Activated naive CD4-positive, alpha-beta T cell treated with anti-CD3 and anti-CD28 coated beads, Interleukin-2, amount 50 U/mL, for 72 hours (primary cell): ENCODE data around the gene GOLPH3L. TPM values are rescaled to one million over a fixed set of nuclear protein-coding genes. Genes with fewer than 3 reads are reported as not detected.
"Not testable (repeated sequence)": the region's sequence is repeated elsewhere in the genome, so short reads cannot be mapped to it uniquely, and the experiment has no call there.

ENCODE experiments used
- ATAC-seq, 2 donors: fragments of 150-1000 bp; cut with Tn5 transposase; 2 replicates each; pipeline ENCODE4 v1.10.0; 2021; ENCODE audit warnings: mild to moderate bottlenecking in 2 of 2, moderate library complexity in 2 of 2
- DNase-seq, 2 donors: peaks; one replicate each; pipeline ENCODE4 v3.0.0; 2021 to 2022; ENCODE audit warnings: low spot score in 2 of 2
- H3K27ac Mint-ChIP-seq, 2 donors: one replicate each; pipeline ENCODE4 v1.8.0; 2022; ENCODE audit warnings: mild to moderate bottlenecking in 2 of 2, mixed read lengths in 2 of 2
- H3K36me3 Mint-ChIP-seq, 2 donors: one replicate each; pipeline ENCODE4 v1.8.0; 2022; ENCODE audit warnings: mixed read lengths in 2 of 2
- H3K9me3 Mint-ChIP-seq, 2 donors: one replicate each; pipeline ENCODE4 v1.8.0; 2022; ENCODE audit warnings: mixed read lengths in 2 of 2
- total RNA-seq, 2 donors: library from RNA; stranded (reverse); gene quantifications; one replicate each; pipeline ENCODE4 v1.2.3, GENCODE V29; 2022

The GOLPH3L gene
- total RNA-seq, 2 donors from 2014 or later = 15.8 to 20.9 TPM

GRCh38 chr1:150678988-150679387, 18.0 kb downstream of the GOLPH3L start:
- Mint-ChIP-seq H3K27ac (no peak overlapping the region), H3K36me3 (peaks cover 0 to 5% of the 10 kb centered on the region in 2 donors), H3K9me3 (no peaks in the 10 kb centered on the region)
- DNase-seq (no peak), ATAC-seq (no peak)

- Mint-ChIP-seq H3K27ac (no peak overlapping the region), H3K9me3 (no peaks in the 10 kb centered on the region), H3K36me3 (peaks cover 0 to 5% of the 10 kb centered on the region in 2 donors)
- DNase-seq (no peak), ATAC-seq (no peak)
These were observed 22.1 kb downstream of the GOLPH3L start for GRCh38 chr1:150674881-150675280.

DNA sequence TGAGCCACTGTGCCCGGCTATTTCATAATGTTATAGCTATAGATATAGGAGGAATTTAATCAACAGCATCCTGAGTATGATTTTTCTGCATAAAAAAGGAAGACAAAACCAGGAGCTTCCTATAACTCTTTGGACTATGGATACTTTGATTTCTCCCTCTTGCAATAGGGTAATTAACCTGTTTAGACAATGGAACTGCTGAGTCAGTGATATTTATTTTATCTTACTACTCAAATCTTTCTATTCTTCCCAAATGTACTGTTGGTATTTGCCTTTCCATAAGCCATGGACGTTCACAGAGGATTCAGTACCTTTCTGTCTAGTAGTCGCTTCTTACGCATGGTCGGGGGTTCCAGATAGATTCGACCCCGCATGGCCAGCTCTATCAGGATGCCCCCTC, 33.6 kb downstream of the GOLPH3L start:
- ATAC-seq = no peak
- Mint-ChIP-seq H3K27ac (peak overlapping the region in 1 of 2 donors; percentile 59), H3K9me3 (no peaks in the 10 kb centered on the region), H3K36me3 (peaks cover 4 to 10% of the 10 kb centered on the region in 2 donors)
- no peak for DNase-seq

GRCh38 chr1:150662811-150663210, 34.1 kb downstream of the GOLPH3L start:
- no peak overlapping the region for H3K27ac Mint-ChIP-seq
- ATAC-seq (no peak), DNase-seq (no peak)
- H3K9me3 Mint-ChIP-seq = no peaks in the 10 kb centered on the region
- H3K36me3 Mint-ChIP-seq = peaks cover 4 to 10% of the 10 kb centered on the region in 2 donors

DNA sequence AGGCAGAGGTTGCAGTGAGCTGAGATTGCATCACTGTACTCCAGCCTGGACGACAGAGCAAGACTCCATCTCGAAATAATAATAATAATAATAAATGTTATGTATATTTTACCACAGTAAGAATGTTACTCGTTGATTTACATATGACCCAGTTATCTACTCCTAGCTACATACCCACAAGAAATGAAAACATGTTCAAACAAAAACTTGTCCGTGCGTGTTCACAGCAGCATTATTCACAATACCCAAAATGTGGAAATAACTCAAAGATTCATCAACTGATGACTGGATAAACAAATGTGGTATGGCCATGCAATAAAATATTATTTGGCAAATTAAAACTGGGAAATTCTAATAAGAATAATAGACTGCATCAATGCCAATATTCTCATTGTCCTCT, 35.8 kb downstream of the GOLPH3L start:
- no peak for DNase-seq
- Mint-ChIP-seq H3K9me3 (no peaks in the 10 kb centered on the region), H3K36me3 (peaks cover 4 to 10% of the 10 kb centered on the region in 2 donors), H3K27ac (no peak overlapping the region)
- ATAC-seq = no peak

DNA sequence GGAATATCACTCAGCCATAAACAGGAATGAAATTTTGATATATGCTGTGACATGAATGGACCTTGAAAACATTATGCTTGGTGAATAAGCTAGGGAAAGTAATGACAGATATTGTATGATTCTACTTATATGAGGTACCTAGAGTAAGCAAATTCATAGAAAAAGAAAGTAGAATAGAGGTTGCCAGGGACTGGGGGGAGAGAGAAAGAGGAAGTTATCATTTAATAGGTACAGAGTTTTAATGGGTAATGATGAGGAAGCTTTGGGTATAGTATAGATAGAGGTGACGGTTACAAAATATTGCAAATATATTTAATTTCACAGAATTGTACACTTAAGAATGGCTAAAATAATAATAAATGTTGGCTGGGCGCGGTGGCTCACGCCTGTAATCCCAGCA, 36.4 kb downstream of the GOLPH3L start:
- ATAC-seq = no peak
- Mint-ChIP-seq H3K36me3 (peaks cover 4 to 10% of the 10 kb centered on the region in 2 donors), H3K27ac (no peak overlapping the region), H3K9me3 (no peaks in the 10 kb centered on the region)
- no peak for DNase-seq

- not testable (repeated sequence) for H3K9me3 Mint-ChIP-seq, H3K36me3 Mint-ChIP-seq, H3K27ac Mint-ChIP-seq, DNase-seq, ATAC-seq
These were observed 39.9 kb downstream of the GOLPH3L start for GRCh38 chr1:150657064-150657463.

GRCh38 chr1:150654635-150655034, 42.3 kb downstream of the GOLPH3L start:
- H3K27ac Mint-ChIP-seq = peak overlapping the region in 1 of 2 donors; percentile 2
- not testable (repeated sequence) for H3K9me3 Mint-ChIP-seq, H3K36me3 Mint-ChIP-seq, DNase-seq, ATAC-seq

- Mint-ChIP-seq H3K36me3 (peaks cover 0 to 9% of the 10 kb centered on the region in 2 donors), H3K27ac (no peak overlapping the region)
- ATAC-seq = no peak
These were observed 46.8 kb downstream of the GOLPH3L start for GRCh38 chr1:150650193-150650592.

DNA sequence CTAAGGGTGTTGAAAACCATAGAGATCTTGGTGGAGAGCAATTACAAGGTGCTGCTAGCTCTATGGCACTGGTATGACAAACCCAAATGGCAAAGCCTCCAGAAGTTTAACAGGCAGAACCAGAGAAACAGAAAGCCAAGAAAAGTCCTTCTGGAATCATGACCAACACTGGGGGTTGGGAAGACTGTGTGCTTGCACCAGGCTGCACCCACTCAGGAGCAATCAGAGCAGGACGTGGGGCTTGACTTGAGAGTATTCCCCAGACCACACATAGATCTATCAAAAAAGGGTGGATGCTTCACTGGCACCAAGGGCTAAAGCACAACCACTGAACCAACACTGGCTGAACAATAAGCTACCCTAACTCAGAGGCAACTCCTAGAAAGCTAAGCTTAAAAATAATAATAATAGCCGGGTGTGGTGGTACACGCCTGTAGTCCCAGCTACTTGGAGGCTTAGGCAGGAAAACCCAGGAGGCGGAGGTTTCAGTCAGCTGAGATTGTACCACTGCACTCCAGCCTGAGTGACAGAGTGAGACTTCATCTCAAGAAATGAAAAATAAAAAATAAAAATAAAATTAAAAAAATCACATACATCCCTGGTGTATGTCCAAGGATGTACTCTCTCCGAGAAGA, 47.4 kb downstream of the GOLPH3L start:
- ATAC-seq = no peak
- Mint-ChIP-seq H3K36me3 (peaks cover 0 to 9% of the 10 kb centered on the region in 2 donors), H3K9me3 (no peaks in the 10 kb centered on the region), H3K27ac (no peak overlapping the region)
- no peak for DNase-seq

More at GRCh38 chr1:150650193-150650592, 46.8 kb downstream of the GOLPH3L start:
- H3K9me3 Mint-ChIP-seq = no peaks in the 10 kb centered on the region
- no peak for DNase-seq

- Mint-ChIP-seq H3K9me3 (no peaks in the 10 kb centered on the region), H3K36me3 (no peaks in the 10 kb centered on the region), H3K27ac (no peak overlapping the region)
- ATAC-seq = no peak
- no peak for DNase-seq
These were observed 54.7 kb downstream of the GOLPH3L start for GRCh38 chr1:150642296-150642695.

DNA sequence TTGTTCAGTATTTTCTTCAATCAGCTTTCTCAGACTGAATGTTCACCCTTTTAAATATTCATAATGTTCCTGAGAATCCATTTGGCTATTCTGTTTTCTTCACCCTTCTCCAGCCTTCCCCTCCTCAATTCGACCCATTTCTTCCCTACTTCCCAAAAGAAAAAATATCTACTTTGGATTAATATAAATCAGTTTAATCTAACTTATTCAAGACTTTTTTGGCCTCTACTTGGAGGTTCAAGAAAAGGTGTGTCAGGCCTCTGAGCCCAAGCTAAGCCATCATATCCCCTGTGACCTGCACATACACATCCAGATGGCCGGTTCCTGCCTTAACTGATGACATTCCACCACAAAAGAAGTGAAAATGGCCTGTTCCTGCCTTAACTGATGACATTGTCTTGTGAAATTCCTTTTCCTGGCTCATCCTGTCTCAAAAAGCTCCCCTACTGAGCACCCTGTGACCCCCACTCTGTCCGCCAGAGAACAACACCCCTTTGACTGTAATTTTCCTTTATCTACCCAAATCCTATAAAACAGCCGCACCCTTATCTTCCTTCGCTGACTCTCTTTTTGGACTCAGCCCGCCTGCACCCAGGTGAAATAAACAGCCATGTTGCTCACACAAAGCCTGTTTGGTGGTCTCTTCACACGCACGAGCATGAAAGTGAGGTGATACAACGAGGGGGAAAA, 55.7 kb downstream of the GOLPH3L start:
- not testable (repeated sequence) for H3K27ac Mint-ChIP-seq, DNase-seq, H3K36me3 Mint-ChIP-seq, ATAC-seq, H3K9me3 Mint-ChIP-seq

GRCh38 chr1:150638430-150638829, 58.5 kb downstream of the GOLPH3L start:
- ATAC-seq, H3K9me3 Mint-ChIP-seq, H3K27ac Mint-ChIP-seq, DNase-seq, H3K36me3 Mint-ChIP-seq: not testable (repeated sequence)

- H3K9me3 Mint-ChIP-seq, H3K36me3 Mint-ChIP-seq, ATAC-seq, H3K27ac Mint-ChIP-seq, DNase-seq: not testable (repeated sequence)
These were observed 61.9 kb downstream of the GOLPH3L start for GRCh38 chr1:150634839-150635622.

DNA sequence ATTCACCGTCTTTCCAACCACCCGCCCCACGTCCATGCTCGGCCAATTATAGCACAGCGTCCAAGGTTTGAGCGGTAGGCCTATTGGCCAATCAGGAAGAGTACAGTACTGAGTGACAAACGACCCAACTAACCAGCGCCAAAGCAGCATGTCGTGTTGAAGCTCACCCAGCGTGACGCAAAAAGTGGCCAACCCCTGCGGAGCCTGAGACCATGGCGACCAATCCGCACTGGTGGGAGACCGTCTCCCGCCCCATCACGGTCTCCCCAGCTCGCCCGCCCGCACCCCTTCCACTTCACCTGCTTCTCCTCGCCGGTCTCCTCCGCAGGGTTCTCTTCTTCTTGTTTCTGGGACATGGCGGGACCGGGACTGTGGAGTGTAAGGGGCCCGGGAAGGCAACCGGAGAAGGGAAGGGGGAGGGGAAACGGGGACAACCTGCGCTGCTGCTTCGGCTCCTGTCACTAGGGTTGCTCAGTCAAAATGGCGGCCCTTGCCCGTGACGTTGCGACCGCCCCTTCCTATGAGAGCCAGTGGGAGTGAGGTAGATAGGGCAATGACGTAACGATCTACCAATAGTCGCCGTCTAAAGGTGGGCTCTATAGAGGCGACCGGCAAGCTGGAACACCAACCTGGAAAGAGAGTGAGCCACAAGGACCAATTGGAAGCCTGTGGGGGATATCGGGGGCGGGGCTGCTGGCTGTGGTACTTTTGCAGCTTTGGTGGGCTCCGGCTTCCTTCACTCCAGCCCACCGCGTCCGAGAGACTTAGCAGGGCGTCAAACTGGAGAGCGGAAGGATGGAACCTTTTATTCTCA, 67.6 kb downstream of the GOLPH3L start, which contains the start of gene ENSA:
ENSA (minus strand) TSS at position 498 of the 814 bp plus-strand sequence; CDS start at position 356, 142 bp downstream.
- ATAC-seq (peak; percentile 89 to 90), DNase-seq (peak; percentile 90 to 97)
- H3K36me3 Mint-ChIP-seq = peaks cover 26 to 33% of the 10 kb centered on the region in 2 donors
- no peaks in the 10 kb centered on the region for H3K9me3 Mint-ChIP-seq
- H3K27ac Mint-ChIP-seq = no peak within 1 kb of the TSS

- H3K36me3 Mint-ChIP-seq = peaks cover 26 to 33% of the 10 kb centered on the region in 2 donors
- no peak for ATAC-seq
- no peak for DNase-seq
- no peaks in the 10 kb centered on the region for H3K9me3 Mint-ChIP-seq
- no peak overlapping the region for H3K27ac Mint-ChIP-seq
These were observed 68.2 kb downstream of the GOLPH3L start for GRCh38 chr1:150628766-150629114.
